ENCODE data around the gene VPS8.

The VPS8 gene

GRCh38 chr3:185084402-185084801 lies 272.4 kb downstream of the VPS8 start (continued):
- TF ChIP-seq ZSCAN18 (tag by site-specific recombination; IDR thresholded peaks at IDR 0.05) (no peak), TRIM28 (IDR thresholded peaks at IDR 0.05; ENCODE audit: borderline replicate concordance, low read length) (no peak), ZNF155 (tag by site-specific recombination; IDR thresholded peaks at IDR 0.05) (no peak), ZNF529 (tag by site-specific recombination; IDR thresholded peaks at IDR 0.05; ENCODE audit: insufficient replicate concordance) (no peak), ZNF366 (tag by site-specific recombination; conservative IDR thresholded peaks at IDR 0.05) (no peak), ZNF544 (tag by site-specific recombination; IDR thresholded peaks at IDR 0.05) (no peak), ZBTB21 (tag by site-specific recombination; IDR thresholded peaks at IDR 0.05) (no peak), ZNF548 (tag by site-specific recombination; IDR thresholded peaks at IDR 0.05) (no peak)
- TF ChIP-seq, protein P1, sequence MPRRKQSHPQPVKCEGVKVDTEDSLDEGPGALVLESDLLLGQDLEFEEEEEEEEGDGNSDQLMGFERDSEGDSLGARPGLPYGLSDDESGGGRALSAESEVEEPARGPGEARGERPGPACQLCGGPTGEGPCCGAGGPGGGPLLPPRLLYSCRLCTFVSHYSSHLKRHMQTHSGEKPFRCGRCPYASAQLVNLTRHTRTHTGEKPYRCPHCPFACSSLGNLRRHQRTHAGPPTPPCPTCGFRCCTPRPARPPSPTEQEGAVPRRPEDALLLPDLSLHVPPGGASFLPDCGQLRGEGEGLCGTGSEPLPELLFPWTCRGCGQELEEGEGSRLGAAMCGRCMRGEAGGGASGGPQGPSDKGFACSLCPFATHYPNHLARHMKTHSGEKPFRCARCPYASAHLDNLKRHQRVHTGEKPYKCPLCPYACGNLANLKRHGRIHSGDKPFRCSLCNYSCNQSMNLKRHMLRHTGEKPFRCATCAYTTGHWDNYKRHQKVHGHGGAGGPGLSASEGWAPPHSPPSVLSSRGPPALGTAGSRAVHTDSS (tag by site-specific recombination; IDR thresholded peaks at IDR 0.05), result no peak
- TF ChIP-seq, protein P2, sequence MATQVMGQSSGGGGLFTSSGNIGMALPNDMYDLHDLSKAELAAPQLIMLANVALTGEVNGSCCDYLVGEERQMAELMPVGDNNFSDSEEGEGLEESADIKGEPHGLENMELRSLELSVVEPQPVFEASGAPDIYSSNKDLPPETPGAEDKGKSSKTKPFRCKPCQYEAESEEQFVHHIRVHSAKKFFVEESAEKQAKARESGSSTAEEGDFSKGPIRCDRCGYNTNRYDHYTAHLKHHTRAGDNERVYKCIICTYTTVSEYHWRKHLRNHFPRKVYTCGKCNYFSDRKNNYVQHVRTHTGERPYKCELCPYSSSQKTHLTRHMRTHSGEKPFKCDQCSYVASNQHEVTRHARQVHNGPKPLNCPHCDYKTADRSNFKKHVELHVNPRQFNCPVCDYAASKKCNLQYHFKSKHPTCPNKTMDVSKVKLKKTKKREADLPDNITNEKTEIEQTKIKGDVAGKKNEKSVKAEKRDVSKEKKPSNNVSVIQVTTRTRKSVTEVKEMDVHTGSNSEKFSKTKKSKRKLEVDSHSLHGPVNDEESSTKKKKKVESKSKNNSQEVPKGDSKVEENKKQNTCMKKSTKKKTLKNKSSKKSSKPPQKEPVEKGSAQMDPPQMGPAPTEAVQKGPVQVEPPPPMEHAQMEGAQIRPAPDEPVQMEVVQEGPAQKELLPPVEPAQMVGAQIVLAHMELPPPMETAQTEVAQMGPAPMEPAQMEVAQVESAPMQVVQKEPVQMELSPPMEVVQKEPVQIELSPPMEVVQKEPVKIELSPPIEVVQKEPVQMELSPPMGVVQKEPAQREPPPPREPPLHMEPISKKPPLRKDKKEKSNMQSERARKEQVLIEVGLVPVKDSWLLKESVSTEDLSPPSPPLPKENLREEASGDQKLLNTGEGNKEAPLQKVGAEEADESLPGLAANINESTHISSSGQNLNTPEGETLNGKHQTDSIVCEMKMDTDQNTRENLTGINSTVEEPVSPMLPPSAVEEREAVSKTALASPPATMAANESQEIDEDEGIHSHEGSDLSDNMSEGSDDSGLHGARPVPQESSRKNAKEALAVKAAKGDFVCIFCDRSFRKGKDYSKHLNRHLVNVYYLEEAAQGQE (tag by site-specific recombination; IDR thresholded peaks at IDR 0.05), result no peak

GRCh38 chr3:185084901-185085300 lies 272.9 kb downstream of the VPS8 start:
- CTCF ChIA-PET, result interaction anchor here (0.8 to 1.0 kb wide), 3 partner anchors 13 to 91 kb away, joined by 3 to 5 read pairs (median 3); no protein-coding TSS in a partner anchor
- TF ChIP-seq, protein P2 (tag by site-specific recombination; IDR thresholded peaks at IDR 0.05), result no peak
- TF ChIP-seq ZNF654 (tag by site-specific recombination; IDR thresholded peaks at IDR 0.05; ENCODE audit: low read depth), result peak; percentile 15; the same call in 1 of the 2 replicates
- Histone ChIP-seq H3K4me3 (ENCODE audit: low read depth, low read length) (no peak overlapping the region), H3K4me1 (ENCODE audit: control insufficient read depth, insufficient read depth, low read length) (no peaks in the 10 kb centered on the region), H3K9me3 (ENCODE audit: control insufficient read depth, insufficient read depth, low read depth, low read length) (no peaks in the 10 kb centered on the region), H3K27ac (ENCODE audit: extremely low read depth, low read depth, low read length) (no peak overlapping the region), H3K36me3 (ENCODE audit: control insufficient read depth in 2 of 2, insufficient read depth in 1 of 2, low read length in 2 of 2) (no peaks in the 10 kb centered on the region)
- POLR2A ChIA-PET, result no interaction called here

DNA sequence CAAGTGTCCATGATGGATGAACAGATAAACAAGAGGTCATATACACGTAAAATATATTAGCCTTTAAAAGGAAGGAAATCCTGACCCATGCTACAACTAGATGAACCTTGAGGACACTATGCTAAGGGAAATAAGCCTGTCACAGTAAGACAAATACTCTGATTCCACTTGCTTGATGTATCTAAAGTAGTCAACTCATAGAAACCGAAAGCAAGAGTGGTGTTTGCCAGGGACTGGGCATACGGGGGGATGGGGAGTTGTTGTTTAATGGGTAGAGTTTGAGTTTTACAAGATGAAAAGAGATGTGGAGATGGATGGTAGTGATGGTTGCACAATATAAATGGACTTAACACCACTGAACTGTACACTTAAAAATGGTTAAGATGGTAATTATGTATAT lies 275.5 kb downstream of the VPS8 start:
- CTCF ChIA-PET, result no interaction called here
- POLR2A ChIA-PET, result no interaction called here

More for the DNA sequence above, 275.5 kb downstream of the VPS8 start:
- H3K9me3 ChIP-seq (ENCODE audit: control insufficient read depth, insufficient read depth, low read depth, low read length), result no peaks in the 10 kb centered on the region
- H3K4me3 ChIP-seq (ENCODE audit: low read depth, low read length), result no peak overlapping the region
- H3K27ac ChIP-seq (ENCODE audit: extremely low read depth, low read depth, low read length), result no peak overlapping the region
- H3K36me3 ChIP-seq (ENCODE audit: control insufficient read depth in 2 of 2, insufficient read depth in 1 of 2, low read length in 2 of 2), result no peaks in the 10 kb centered on the region
- TF ChIP-seq ZFP3 (tag by site-specific recombination; IDR thresholded peaks at IDR 0.05; ENCODE audit: low read depth) (no peak), ZSCAN5A (tag by site-specific recombination; IDR thresholded peaks at IDR 0.05) (no peak), ZNF449 (tag by site-specific recombination; IDR thresholded peaks at IDR 0.05) (no peak)
- TF ChIP-seq, protein P3, sequence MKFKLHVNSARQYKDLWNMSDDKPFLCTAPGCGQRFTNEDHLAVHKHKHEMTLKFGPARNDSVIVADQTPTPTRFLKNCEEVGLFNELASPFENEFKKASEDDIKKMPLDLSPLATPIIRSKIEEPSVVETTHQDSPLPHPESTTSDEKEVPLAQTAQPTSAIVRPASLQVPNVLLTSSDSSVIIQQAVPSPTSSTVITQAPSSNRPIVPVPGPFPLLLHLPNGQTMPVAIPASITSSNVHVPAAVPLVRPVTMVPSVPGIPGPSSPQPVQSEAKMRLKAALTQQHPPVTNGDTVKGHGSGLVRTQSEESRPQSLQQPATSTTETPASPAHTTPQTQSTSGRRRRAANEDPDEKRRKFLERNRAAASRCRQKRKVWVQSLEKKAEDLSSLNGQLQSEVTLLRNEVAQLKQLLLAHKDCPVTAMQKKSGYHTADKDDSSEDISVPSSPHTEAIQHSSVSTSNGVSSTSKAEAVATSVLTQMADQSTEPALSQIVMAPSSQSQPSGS (tag by site-specific recombination; IDR thresholded peaks at IDR 0.05; ENCODE audit: low read depth), result no peak
- H3K4me1 ChIP-seq (ENCODE audit: control insufficient read depth, insufficient read depth, low read length), result no peaks in the 10 kb centered on the region

All from HEK293 (cell line).